Activated CD4-positive, alpha-beta memory T cell treated with anti-CD3 and anti-CD28 coated beads, Interleukin-2, amount 10 ng/mL, durations not matched to agents 7 days and 5 days (primary cell): ENCODE data around the gene CACNA2D3. TPM values are rescaled to one million over a fixed set of nuclear protein-coding genes. Genes with fewer than 3 reads are reported as not detected.

Experiments
- CTCF ChIA-PET: fragments of 350-600 bp; sonication (Branson Sonifier 250); formaldehyde crosslinking; loops from one replicate; lab custom pipeline; 2021; ENCODE audit warnings: antibody characterized with exemption, inconsistent platforms; lab: Charles Lee
- POLR2A ChIA-PET: fragments of 350-600 bp; sonication (Branson Sonifier 250); formaldehyde crosslinking; loops from one replicate; lab custom pipeline; 2021; ENCODE audit warnings: antibody characterized with exemption; lab: Charles Lee
- DNase-seq: peaks from one replicate; pipeline ENCODE4 v3.0.0-alpha.2; 2020
- H3K27ac Mint-ChIP-seq: one replicate; pipeline ENCODE4 v1.8.0; 2021; ENCODE audit warnings: mild to moderate bottlenecking, mixed read lengths
- H3K27me3 Mint-ChIP-seq: one replicate; pipeline ENCODE4 v1.8.0; 2021; ENCODE audit warnings: mixed read lengths
- H3K36me3 Mint-ChIP-seq: one replicate; pipeline ENCODE4 v1.8.0; 2021; ENCODE audit warnings: low read depth, mixed read lengths
- H3K4me1 Mint-ChIP-seq: one replicate; pipeline ENCODE4 v1.8.0; 2021; ENCODE audit warnings: mixed read lengths
- H3K4me3 Mint-ChIP-seq: one replicate; pipeline ENCODE4 v1.8.0; 2021; ENCODE audit warnings: mild to moderate bottlenecking, mixed read lengths
- H3K9me3 Mint-ChIP-seq: one replicate; pipeline ENCODE4 v1.8.0; 2021; ENCODE audit warnings: mixed read lengths
- total RNA-seq, 2 experiments: library from RNA; stranded (reverse); gene quantifications; one replicate each; pipeline ENCODE4 v1.2.3, GENCODE V29; 2021

The CACNA2D3 gene
- total RNA-seq, 2 experiments from 2014 or later: not detected

DNA sequence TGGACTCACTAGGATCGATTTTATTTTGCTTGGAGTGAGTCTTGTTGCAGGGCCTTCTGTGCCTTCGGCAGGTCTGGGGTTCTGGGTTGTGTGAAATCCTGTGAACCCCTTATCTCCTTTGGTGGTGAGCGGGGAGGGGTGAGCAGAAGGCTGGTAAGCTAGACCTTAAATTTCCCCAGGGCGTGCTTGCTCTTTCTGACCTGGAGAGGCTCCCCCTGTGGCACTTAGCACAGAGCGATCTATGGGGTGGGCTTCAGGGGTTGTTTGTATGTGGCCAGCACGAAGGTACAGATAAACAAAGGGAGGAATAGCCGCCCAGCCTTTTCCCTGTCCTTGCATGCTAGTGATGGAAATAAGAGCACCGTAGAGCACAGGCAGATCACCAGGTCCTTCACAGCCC is 11.8 kb downstream of the CACNA2D3 start:
- H3K4me3 Mint-ChIP-seq: no peak overlapping the region
- no peaks in the 10 kb centered on the region for H3K36me3 Mint-ChIP-seq
- POLR2A ChIA-PET: no interaction called here
- CTCF ChIA-PET: no interaction called here
- H3K27ac Mint-ChIP-seq: no peak overlapping the region
- no peaks in the 10 kb centered on the region for H3K9me3 Mint-ChIP-seq
- no peak for DNase-seq
- H3K27me3 Mint-ChIP-seq: no peaks in the 10 kb centered on the region
- no peaks in the 10 kb centered on the region for H3K4me1 Mint-ChIP-seq

DNA sequence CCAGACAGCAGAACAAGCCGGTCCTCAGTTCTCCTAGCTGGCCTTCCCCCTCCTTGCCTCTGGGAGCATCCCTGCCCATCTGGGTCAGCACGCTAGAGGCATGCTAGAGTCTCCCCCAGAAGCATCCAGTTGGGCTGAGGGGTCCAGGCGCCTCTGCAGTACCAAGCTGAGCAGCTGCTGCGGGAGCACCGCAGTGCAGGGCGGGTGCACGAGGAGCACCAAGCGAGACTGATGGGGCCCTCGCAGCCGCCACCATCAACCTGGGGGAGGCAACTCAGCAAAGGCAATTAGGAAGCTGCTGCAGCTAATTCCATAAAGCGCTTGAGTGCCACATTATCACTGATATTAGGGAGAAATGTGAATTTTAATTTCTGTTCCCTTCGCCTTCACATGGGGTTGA is 12.4 kb downstream of the CACNA2D3 start:
- Mint-ChIP-seq H3K9me3 (no peaks in the 10 kb centered on the region), H3K4me3 (no peak overlapping the region), H3K36me3 (no peaks in the 10 kb centered on the region), H3K27ac (no peak overlapping the region), H3K4me1 (no peaks in the 10 kb centered on the region), H3K27me3 (no peaks in the 10 kb centered on the region)
- CTCF ChIA-PET: no interaction called here
- DNase-seq: no peak
- POLR2A ChIA-PET: no interaction called here

GRCh38 chr3:54137311-54137710 is 15.0 kb downstream of the CACNA2D3 start:
- CTCF ChIA-PET: no interaction called here
- H3K36me3 Mint-ChIP-seq: no peaks in the 10 kb centered on the region
- POLR2A ChIA-PET: no interaction called here

DNA sequence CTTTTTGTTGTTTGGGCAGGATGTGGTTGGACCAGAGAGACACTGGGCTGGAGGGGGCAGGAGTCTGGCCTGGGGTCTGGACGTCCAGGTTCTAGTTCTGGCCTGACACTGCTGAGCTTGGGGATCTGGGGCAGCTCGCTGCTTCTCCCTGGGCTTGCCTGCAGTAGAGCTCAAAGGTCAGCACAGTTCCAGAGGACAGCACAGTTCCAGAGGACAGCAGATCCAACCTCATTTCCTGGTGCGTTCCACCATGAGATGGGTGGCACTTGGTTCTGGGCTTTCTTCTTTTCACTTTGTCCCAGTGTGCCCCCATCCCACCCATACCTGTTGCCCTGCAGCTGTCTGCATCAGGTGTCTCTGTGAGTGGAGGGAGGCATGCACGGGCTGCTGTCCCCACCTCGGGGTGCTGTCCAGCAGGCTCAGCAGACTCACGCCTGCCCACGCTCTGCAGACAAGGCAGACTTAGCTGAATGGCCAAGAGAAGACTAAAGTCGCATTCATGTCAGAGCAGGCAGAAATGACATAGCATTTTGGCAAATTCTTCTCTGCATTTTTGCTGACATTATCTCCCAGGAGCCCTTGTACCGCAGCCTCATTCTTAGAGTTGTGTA is 16.7 kb downstream of the CACNA2D3 start:
- Mint-ChIP-seq H3K27ac (no peak overlapping the region), H3K4me1 (no peaks in the 10 kb centered on the region), H3K27me3 (no peaks in the 10 kb centered on the region), H3K4me3 (no peak overlapping the region), H3K9me3 (no peaks in the 10 kb centered on the region), H3K36me3 (no peaks in the 10 kb centered on the region)
- POLR2A ChIA-PET: no interaction called here
- no peak for DNase-seq
- CTCF ChIA-PET: no interaction called here

More at GRCh38 chr3:54137311-54137710, 15.0 kb downstream of the CACNA2D3 start:
- no peaks in the 10 kb centered on the region for H3K9me3 Mint-ChIP-seq
- no peak overlapping the region for H3K4me3 Mint-ChIP-seq
- no peak for DNase-seq
- H3K4me1 Mint-ChIP-seq: no peaks in the 10 kb centered on the region
- no peak overlapping the region for H3K27ac Mint-ChIP-seq
- H3K27me3 Mint-ChIP-seq: no peaks in the 10 kb centered on the region

- no peaks in the 10 kb centered on the region for H3K4me1 Mint-ChIP-seq
- no peak overlapping the region for H3K27ac Mint-ChIP-seq
- ChIA-PET CTCF (no interaction called here), POLR2A (no interaction called here)
- no peaks in the 10 kb centered on the region for H3K36me3 Mint-ChIP-seq
- H3K4me3 Mint-ChIP-seq: no peak overlapping the region
- no peaks in the 10 kb centered on the region for H3K27me3 Mint-ChIP-seq
- DNase-seq: no peak
- no peaks in the 10 kb centered on the region for H3K9me3 Mint-ChIP-seq
Measured at GRCh38 chr3:54139630-54140029, 17.3 kb downstream of the CACNA2D3 start.

- POLR2A ChIA-PET: no interaction called here
- CTCF ChIA-PET: no interaction called here
- no peak for DNase-seq
- no peaks in the 10 kb centered on the region for H3K36me3 Mint-ChIP-seq
- no peaks in the 10 kb centered on the region for H3K27me3 Mint-ChIP-seq
- H3K27ac Mint-ChIP-seq: no peak overlapping the region
- H3K9me3 Mint-ChIP-seq: no peaks in the 10 kb centered on the region
- H3K4me3 Mint-ChIP-seq: no peak overlapping the region
- no peaks in the 10 kb centered on the region for H3K4me1 Mint-ChIP-seq
Measured at GRCh38 chr3:54144284-54144683, 21.9 kb downstream of the CACNA2D3 start.

- POLR2A ChIA-PET: no interaction called here
- Mint-ChIP-seq H3K4me3 (no peak overlapping the region), H3K4me1 (no peaks in the 10 kb centered on the region), H3K27me3 (no peaks in the 10 kb centered on the region), H3K36me3 (no peaks in the 10 kb centered on the region), H3K9me3 (no peaks in the 10 kb centered on the region), H3K27ac (no peak overlapping the region)
- DNase-seq: no peak
- CTCF ChIA-PET: no interaction called here
Measured at GRCh38 chr3:54146506-54147239, 24.3 kb downstream of the CACNA2D3 start.

GRCh38 chr3:54150864-54151467 is 28.6 kb downstream of the CACNA2D3 start:
- Mint-ChIP-seq H3K27me3 (no peaks in the 10 kb centered on the region), H3K36me3 (no peaks in the 10 kb centered on the region), H3K4me3 (no peak overlapping the region), H3K9me3 (no peaks in the 10 kb centered on the region), H3K27ac (no peak overlapping the region), H3K4me1 (no peaks in the 10 kb centered on the region)
- ChIA-PET CTCF (no interaction called here), POLR2A (no interaction called here)
- no peak for DNase-seq

DNA sequence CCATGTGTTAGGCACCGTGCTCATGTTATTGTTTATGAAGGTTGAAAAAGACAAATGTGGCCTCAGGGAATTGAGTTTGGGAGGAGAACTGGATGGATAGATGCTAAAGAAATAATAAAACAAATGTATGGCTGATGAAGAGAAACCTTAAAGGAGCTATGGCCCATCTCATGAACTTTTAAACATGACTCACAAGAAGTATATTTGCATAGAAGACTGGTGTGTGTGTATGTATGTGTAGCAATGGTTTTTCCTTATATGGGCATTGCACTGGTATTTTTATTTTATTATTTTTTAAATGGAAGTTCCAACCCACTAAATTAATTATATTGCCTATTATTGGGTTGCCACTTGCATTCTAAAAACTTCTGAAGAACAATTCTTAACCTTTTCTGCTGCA is 31.1 kb downstream of the CACNA2D3 start:
- Mint-ChIP-seq H3K36me3 (no peaks in the 10 kb centered on the region), H3K27ac (no peak overlapping the region), H3K4me3 (no peak overlapping the region), H3K27me3 (no peaks in the 10 kb centered on the region), H3K4me1 (no peaks in the 10 kb centered on the region), H3K9me3 (no peaks in the 10 kb centered on the region)
- ChIA-PET POLR2A (no interaction called here), CTCF (no interaction called here)
- DNase-seq: no peak

DNA sequence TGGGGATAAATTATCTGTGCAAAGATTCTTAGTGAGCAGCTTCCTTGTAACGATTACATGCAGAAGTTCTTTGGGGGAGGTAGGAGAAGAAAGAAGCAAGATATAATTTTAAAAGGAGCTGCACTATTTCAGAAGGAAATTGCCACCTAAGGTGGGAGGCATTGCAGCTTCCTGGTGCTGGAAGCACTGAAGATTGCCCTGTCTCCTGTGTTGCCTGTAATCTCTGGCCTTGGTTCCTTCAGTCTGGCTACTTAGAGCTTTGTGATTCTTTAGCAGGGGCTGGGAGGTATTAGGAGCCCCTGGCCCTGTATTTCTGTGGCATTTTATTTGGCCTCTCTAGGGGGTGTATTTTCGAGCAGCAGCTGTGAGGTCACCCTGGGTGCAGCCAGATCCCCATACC is 35.5 kb downstream of the CACNA2D3 start:
- Mint-ChIP-seq H3K27ac (no peak overlapping the region), H3K27me3 (no peaks in the 10 kb centered on the region)
- CTCF ChIA-PET: no interaction called here

GRCh38 chr3:54159917-54160316 is 37.6 kb downstream of the CACNA2D3 start:
- H3K36me3 Mint-ChIP-seq: no peaks in the 10 kb centered on the region
- no peak overlapping the region for H3K27ac Mint-ChIP-seq
- no peaks in the 10 kb centered on the region for H3K27me3 Mint-ChIP-seq
- H3K9me3 Mint-ChIP-seq: no peaks in the 10 kb centered on the region
- H3K4me1 Mint-ChIP-seq: no peaks in the 10 kb centered on the region
- ChIA-PET CTCF (no interaction called here), POLR2A (no interaction called here)
- H3K4me3 Mint-ChIP-seq: no peak overlapping the region
- DNase-seq: no peak

More for the DNA sequence above, 35.5 kb downstream of the CACNA2D3 start:
- POLR2A ChIA-PET: interaction anchor here (0.7 kb wide), 1 partner anchor 10 kb away, joined by 3 read pairs; no protein-coding TSS in a partner anchor
- Mint-ChIP-seq H3K4me3 (no peak overlapping the region), H3K9me3 (no peaks in the 10 kb centered on the region), H3K36me3 (no peaks in the 10 kb centered on the region), H3K4me1 (no peaks in the 10 kb centered on the region)
- DNase-seq: no peak

- ChIA-PET CTCF (no interaction called here), POLR2A (no interaction called here)
- H3K9me3 Mint-ChIP-seq: no peaks in the 10 kb centered on the region
- H3K27me3 Mint-ChIP-seq: no peaks in the 10 kb centered on the region
- H3K4me1 Mint-ChIP-seq: no peaks in the 10 kb centered on the region
- no peaks in the 10 kb centered on the region for H3K36me3 Mint-ChIP-seq
- no peak overlapping the region for H3K4me3 Mint-ChIP-seq
- DNase-seq: no peak
- no peak overlapping the region for H3K27ac Mint-ChIP-seq
Measured at GRCh38 chr3:54163441-54163840, 41.1 kb downstream of the CACNA2D3 start.

DNA sequence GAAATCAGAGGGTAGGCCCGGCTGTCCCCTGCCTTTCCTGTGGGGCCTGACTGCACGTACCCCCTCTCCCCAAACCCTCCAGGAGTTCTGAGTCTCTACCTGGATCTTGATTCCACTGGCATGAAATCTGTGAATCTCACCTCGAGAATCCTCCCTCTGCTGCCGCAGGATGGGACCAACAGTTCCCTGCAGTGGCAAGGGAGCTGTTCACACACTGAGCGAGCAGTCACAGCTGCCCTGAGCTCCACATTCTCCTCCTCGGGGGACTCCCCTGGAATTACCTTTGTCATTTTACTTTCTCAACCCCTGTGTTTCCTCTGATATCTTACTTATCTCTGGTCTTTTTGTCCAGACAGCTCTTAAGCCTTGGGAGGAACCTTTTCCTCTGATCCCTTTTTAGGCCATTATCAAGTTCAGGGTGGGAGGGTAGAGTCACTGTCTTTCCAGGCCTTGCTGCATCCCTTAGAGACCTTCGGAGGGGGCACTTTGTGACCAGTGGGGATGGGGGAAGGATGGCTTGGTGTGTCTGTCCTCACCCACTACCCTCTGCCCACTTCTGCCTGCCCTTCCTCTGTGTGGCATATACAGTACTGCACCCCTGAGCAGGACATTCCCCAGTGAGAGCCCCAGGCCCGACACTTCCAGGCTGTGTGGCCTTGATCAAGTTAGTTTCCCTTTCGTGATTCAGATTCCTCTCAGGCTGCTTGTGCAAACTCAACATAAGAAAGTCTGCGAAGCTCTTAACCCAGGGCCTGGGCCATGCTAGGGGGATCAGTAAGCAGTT is 42.0 kb downstream of the CACNA2D3 start:
- ChIA-PET POLR2A (no interaction called here), CTCF (no interaction called here)
- H3K27ac Mint-ChIP-seq: no peak overlapping the region
- no peaks in the 10 kb centered on the region for H3K4me1 Mint-ChIP-seq
- DNase-seq: no peak
- H3K27me3 Mint-ChIP-seq: no peaks in the 10 kb centered on the region
- H3K36me3 Mint-ChIP-seq: no peaks in the 10 kb centered on the region
- H3K9me3 Mint-ChIP-seq: no peaks in the 10 kb centered on the region
- H3K4me3 Mint-ChIP-seq: no peak overlapping the region
